K562 (cell line): ENCODE measurements around the gene JUNB. TPM values are rescaled to one million over a fixed set of nuclear protein-coding genes. Genes with fewer than 3 reads are reported as not detected.
A peak's percentile ranks its signal among the peaks of the same experiment; 100 is the strongest.

ENCODE experiments used
- DNMT1 ChIP-seq: fragments of 450-650 bp; IDR thresholded peaks from 2 replicates; pipeline ENCODE4 v1.6.1; 2016; ENCODE audit warnings: antibody characterized with exemption, mild to moderate bottlenecking
- EZH2 ChIP-seq: IDR thresholded peaks from 2 replicates; pipeline ENCODE4 v1.6.1; 2012; ENCODE audit warnings: low read depth, mild to moderate bottlenecking, inconsistent platforms, low read length, borderline replicate concordance
- HSF4 ChIP-seq: fragments of 250-450 bp; sonication (Bioruptor Pico); IDR thresholded peaks from 2 replicates; pipeline ENCODE4 v2.1.2; 2022; ENCODE audit warnings: mild to moderate bottlenecking, moderate library complexity, borderline replicate concordance
- ID3 ChIP-seq, 2 experiments: fragments of 250-450 bp in 1 of 2; fragments of 450-650 bp in 1 of 2; sonication (Bioruptor Pico) in 1 of 2; IDR thresholded peaks; 2 replicates each; pipeline versions ENCODE4 v1.6.1 to v1.8.0; 2016 to 2021; ENCODE audit warnings: mild to moderate bottlenecking in 2 of 2, moderate library complexity in 2 of 2, missing compliant biosample characterization in 1 of 2, missing genetic modification characterization in 1 of 2
- MGA ChIP-seq: fragments of 450-650 bp; IDR thresholded peaks from 2 replicates; pipeline ENCODE4 v1.6.1; 2016; ENCODE audit warnings: mild to moderate bottlenecking, moderate library complexity
- TAF15 ChIP-seq: fragments of 200-400 bp; formaldehyde crosslinking; IDR thresholded peaks from 2 replicates; pipeline ENCODE4 v1.6.1; 2017; ENCODE audit warnings: mild to moderate bottlenecking, low read depth, low read length, moderate library complexity
- ZNF175 ChIP-seq: fragments of 200-800 bp; sonication (Bioruptor generic); IDR thresholded peaks from 2 replicates; pipeline ENCODE4 v1.6.1; 2016; ENCODE audit warnings: low read depth, mild to moderate bottlenecking, missing genetic modification characterization, missing compliant biosample characterization
- ZNF23 ChIP-seq: fragments of 250-450 bp; sonication (Bioruptor Pico); IDR thresholded peaks from 2 replicates; pipeline ENCODE4 v1.4.0; 2020; ENCODE audit warnings: mild to moderate bottlenecking
- ZNF280B ChIP-seq: fragments of 250-450 bp; sonication (Bioruptor Pico); IDR thresholded peaks from 2 replicates; pipeline ENCODE4 v1.5.1; 2021; ENCODE audit warnings: mild to moderate bottlenecking
- polyA plus RNA-seq, 8 experiments: library from polyadenylated mRNA; depleted of rRNA in 4 of 8; stranded (reverse) in 5 of 8; unstranded in 3 of 8; fragments of >200 nt; fragmentation: Nextera tagmentation in 2 of 8; fragmentation: Illumina TruSeq in 1 of 8; extraction: Ambion mirVana in 2 of 8; extraction: Trizol in 1 of 8; gene quantifications; 2 replicates each; pipeline versions ENCODE4 v1.2.1 to v1.2.3, GENCODE V29; 2011 to 2014; ENCODE audit warnings: inconsistent platforms in 1 of 8, missing spikeins in 1 of 8
- total RNA-seq, 7 experiments: library from RNA; depleted of rRNA in 6 of 7; stranded (reverse); fragments of >200 nt in 6 of 7; fragmentation: Illumina TruSeq in 2 of 7; extraction: Trizol in 2 of 7; gene quantifications; 2 replicates each; pipeline versions ENCODE4 v1.2.1 to v1.2.3, GENCODE V29; 2011 to 2021; ENCODE audit warnings: low replicate concordance in 1 of 7

Gene JUNB
- total and polyA plus RNA-seq, 9 of the 15 experiments (the other 6 are each of a cell fraction or from before 2014, with no cell fraction given), result 0.23 to 88.1 (median 13.1) TPM

- no peak for TF ChIP-seq ID3 (CRISPR knock-in tag; IDR thresholded peaks at IDR 0.05)
- no peak for TF ChIP-seq ID3 (tag; IDR thresholded peaks at IDR 0.05)
- peak; percentile 64; the same call in 1 of the 2 replicates for TF ChIP-seq DNMT1
- TF ChIP-seq ZNF175 (CRISPR knock-in tag), result 0 out of 2 replicates have a peak, but pooled peaks have one; percentile 38
- no peak for TF ChIP-seq EZH2
- peak; percentile 8; the same call in 1 of the 2 replicates for TF ChIP-seq MGA
- no peak for TF ChIP-seq HSF4
- TF ChIP-seq ZNF280B (CRISPR knock-in tag), result no peak
- TF ChIP-seq ZNF23 (CRISPR knock-in tag), result no peak
- TF ChIP-seq TAF15, result no peak
Observed at GRCh38 chr19:12790628-12791344, 500 bp upstream of the JUNB start (continued).
